H1 (cell line): ENCODE data around the gene KRCC1. TPM values are rescaled to one million over a fixed set of nuclear protein-coding genes. Genes with fewer than 3 reads are reported as not detected.
"Not testable (repeated sequence)": the region's sequence is repeated elsewhere in the genome, so short reads cannot be mapped to it uniquely, and the experiment has no call there.

Experiments
- CTCF ChIA-PET: fragments of 300-600 bp; sonication (Branson Sonifier 250); formaldehyde crosslinking; loops from one replicate; lab custom pipeline; 2021; ENCODE audit not compliant: partially characterized antibody; lab: Charles Lee
- POLR2A ChIA-PET: fragments of 300-600 bp; sonication (Branson Sonifier 250); formaldehyde crosslinking; loops from one replicate; lab custom pipeline; 2021; ENCODE audit warnings: inconsistent platforms; ENCODE audit not compliant: partially characterized antibody; lab: Charles Lee
- DNase-seq, 2 experiments: peaks; one replicate each; pipeline versions ENCODE4 v3.0.0 to v3.0.0-alpha.2; 2010 to 2022; ENCODE audit warnings: low spot score in 2 of 2, low read depth in 1 of 2, mixed read lengths in 1 of 2
- FAIRE-seq: peaks from 2 replicates; lab custom pipeline; 2011; peaks lifted over from hg19 to GRCh38; lab: Jason Lieb, UNC
- H2AFZ ChIP-seq: 2 replicates; pipeline ENCODE4 v1.8.1; 2012; ENCODE audit warnings: low read length, inconsistent platforms
- H2AK5ac ChIP-seq: 2 replicates; pipeline ENCODE4 v1.6.1; 2013; ENCODE audit warnings: low read depth, low read length
- H2BK120ac ChIP-seq: replicated peaks from 2 replicates; pipeline ENCODE3; 2013; ENCODE audit warnings: low read depth, low read length, inconsistent platforms
- H2BK12ac ChIP-seq: 2 replicates; pipeline ENCODE4 v1.6.1; 2013; ENCODE audit warnings: low read depth, low read length
- H2BK15ac ChIP-seq: 2 replicates; pipeline ENCODE4 v1.6.1; 2013; ENCODE audit warnings: low read length
- H2BK20ac ChIP-seq: 2 replicates; pipeline ENCODE4 v1.6.1; 2013; ENCODE audit warnings: low read length
- H2BK5ac ChIP-seq: 2 replicates; pipeline ENCODE4 v1.6.1; 2013; ENCODE audit warnings: low read depth, low read length
- H3K14ac ChIP-seq: 2 replicates; pipeline ENCODE4 v1.6.1; 2013; ENCODE audit warnings: inconsistent platforms; ENCODE audit not compliant: insufficient read length
- H3K18ac ChIP-seq: 2 replicates; pipeline ENCODE4 v1.6.1; 2013; ENCODE audit warnings: low read length; ENCODE audit errors: extremely low read depth
- H3K23ac ChIP-seq: 2 replicates; pipeline ENCODE4 v1.6.1; 2013; ENCODE audit warnings: inconsistent platforms; ENCODE audit not compliant: insufficient read length
- H3K23me2 ChIP-seq: 2 replicates; pipeline ENCODE4 v1.6.1; 2013; ENCODE audit warnings: low read depth, low read length
- H3K27ac ChIP-seq: 2 replicates; pipeline ENCODE4 v1.6.1; 2011; ENCODE audit warnings: low read depth, low read length, inconsistent platforms
- H3K27me3 ChIP-seq, 4 experiments: replicated peaks in 1 of 4; 1 replicate in 1 of 4; 2 replicates in 3 of 4; pipeline versions ENCODE4 v1.6.1 to v1.8.1; 2011 to 2013; ENCODE audit warnings: low read length in 3 of 4, mild to moderate bottlenecking in 3 of 4, inconsistent platforms in 2 of 4, mixed read lengths in 2 of 4, moderate library complexity in 1 of 4; ENCODE audit not compliant: control insufficient read depth in 3 of 4, insufficient read depth in 3 of 4; ENCODE audit errors: extremely low read depth in 1 of 4
- H3K36me3 ChIP-seq, 4 experiments: 2 replicates each; pipeline versions ENCODE4 v1.6.1 to v1.8.1; 2011 to 2013; ENCODE audit warnings: mild to moderate bottlenecking in 4 of 4, low read length in 3 of 4, moderate library complexity in 2 of 4, control low read depth in 1 of 4, inconsistent platforms in 1 of 4; ENCODE audit not compliant: insufficient read depth in 4 of 4, control insufficient read depth in 2 of 4
- H3K4ac ChIP-seq: replicated peaks from 2 replicates; pipeline ENCODE3; 2013; ENCODE audit warnings: low read length, low read depth, mixed read lengths, inconsistent platforms; ENCODE audit not compliant: insufficient read length
- H3K4me1 ChIP-seq, 4 experiments: replicated peaks in 1 of 4; 1 replicate in 1 of 4; 2 replicates in 3 of 4; pipeline versions ENCODE4 v1.6.1 to v1.8.1; 2011 to 2013; ENCODE audit warnings: low read length in 3 of 4, inconsistent platforms in 2 of 4, mixed read lengths in 1 of 4; ENCODE audit not compliant: insufficient read depth in 4 of 4, control insufficient read depth in 3 of 4
- H3K4me2 ChIP-seq, 2 experiments: 2 replicates each; pipeline versions ENCODE4 v1.6.1 to v1.8.1; 2011 to 2013; ENCODE audit warnings: low read depth in 2 of 2, low read length in 2 of 2, control low read depth in 1 of 2, inconsistent platforms in 1 of 2, mild to moderate bottlenecking in 1 of 2; ENCODE audit not compliant: insufficient read depth in 1 of 2
- H3K4me3 ChIP-seq, 4 experiments: fragments of 200-600, 300-600 bp in 1 of 4; sonication (generic), shearing (Covaris generic), sonication (Bioruptor Twin) in 1 of 4; 2 replicates each; pipeline versions ENCODE4 v1.5.1 to v1.8.1; 2011 to 2016; ENCODE audit warnings: low read length in 4 of 4, low read depth in 3 of 4, control low read depth in 2 of 4, inconsistent platforms in 2 of 4, mild to moderate bottlenecking in 2 of 4, mixed read lengths in 1 of 4, moderate library complexity in 1 of 4; ENCODE audit not compliant: insufficient read depth in 2 of 4; ENCODE audit errors: extremely low read depth in 1 of 4
- H3K56ac ChIP-seq: replicated peaks from 2 replicates; pipeline ENCODE3; 2013; ENCODE audit warnings: low read depth, mild to moderate bottlenecking, mixed read lengths, low read length, inconsistent platforms; ENCODE audit not compliant: insufficient read length
- H3K79me1 ChIP-seq: 2 replicates; pipeline ENCODE4 v1.6.1; 2013; ENCODE audit warnings: low read depth, low read length, control low read depth
- H3K79me2 ChIP-seq, 2 experiments: 2 replicates each; pipeline versions ENCODE4 v1.6.1 to v1.8.1; 2012 to 2013; ENCODE audit warnings: low read length in 2 of 2, mild to moderate bottlenecking in 2 of 2, inconsistent platforms in 1 of 2; ENCODE audit not compliant: insufficient read depth in 2 of 2, control insufficient read depth in 1 of 2
- H3K9ac ChIP-seq, 4 experiments: replicated peaks in 1 of 4; 1 replicate in 1 of 4; 2 replicates in 3 of 4; pipeline versions ENCODE4 v1.6.1 to v1.8.1; 2011 to 2013; ENCODE audit warnings: low read depth in 3 of 4, low read length in 3 of 4, control low read depth in 2 of 4, mild to moderate bottlenecking in 2 of 4, moderate library complexity in 2 of 4, inconsistent platforms in 1 of 4; ENCODE audit errors: extremely low read depth in 1 of 4
- H3K9me3 ChIP-seq, 2 experiments: 2 replicates each; pipeline versions ENCODE4 v1.6.1 to v1.8.1; 2012 to 2013; ENCODE audit warnings: mild to moderate bottlenecking in 2 of 2, moderate library complexity in 2 of 2, control low read depth in 1 of 2, inconsistent platforms in 1 of 2, low read depth in 1 of 2, low read length in 1 of 2, mixed read lengths in 1 of 2; ENCODE audit not compliant: insufficient read depth in 2 of 2
- H4K20me1 ChIP-seq, 2 experiments: replicated peaks in 1 of 2; 2 replicates each; pipeline versions ENCODE3 to v1.8.1; 2011 to 2013; ENCODE audit warnings: inconsistent platforms in 2 of 2, low read length in 2 of 2, mild to moderate bottlenecking in 1 of 2; ENCODE audit not compliant: insufficient read depth in 2 of 2, control insufficient read depth in 1 of 2
- H4K5ac ChIP-seq: 2 replicates; pipeline ENCODE4 v1.6.1; 2013; ENCODE audit warnings: low read length, low read depth, mixed read lengths, inconsistent platforms; ENCODE audit not compliant: insufficient read length
- H4K8ac ChIP-seq: 2 replicates; pipeline ENCODE4 v1.8.0; 2013; ENCODE audit warnings: mild to moderate bottlenecking, moderate library complexity, low read length, inconsistent platforms; ENCODE audit not compliant: insufficient read depth; ENCODE audit errors: extremely low read depth
- H4K91ac ChIP-seq: replicated peaks from 2 replicates; pipeline ENCODE3; 2013; ENCODE audit warnings: low read length, mixed read lengths, inconsistent platforms; ENCODE audit not compliant: insufficient read length
- WGBS, 2 experiments: shearing (Covaris generic) in 1 of 2; methylation state at CpG; one replicate each; pipeline versions ENCODE4 v1.1.6 to v1.1.7; 2013 to 2015; ENCODE audit warnings: low lambda C conversion rate in 2 of 2, mixed read lengths in 2 of 2, inconsistent platforms in 1 of 2, low coverage in 1 of 2, missing lambda C conversion rate in 1 of 2; ENCODE audit not compliant: insufficient replicate concordance in 2 of 2, insufficient coverage in 1 of 2, insufficient read length in 1 of 2; ENCODE audit errors: extremely low coverage in 1 of 2, missing lambda C conversion rate in 1 of 2; 5-methylcytosine and 5-hydroxymethylcytosine counted together
- polyA plus RNA-seq, 7 experiments: library from polyadenylated mRNA; depleted of rRNA in 3 of 7; stranded (reverse) in 5 of 7; unstranded in 2 of 7; fragments of >200 nt in 5 of 7; fragments of 200-250 nt in 2 of 7; gene quantifications; 1 replicate in 5 of 7; 2 replicates in 1 of 7; 4 replicates in 1 of 7; pipeline versions ENCODE4 v1.2.1 to v1.2.3, GENCODE V29; 2011 to 2013; ENCODE audit warnings: missing spikeins in 2 of 7, mixed read lengths in 2 of 7
- total RNA-seq: library from RNA; stranded (reverse); fragmentation: NEBNext Ultra II Directional; extraction: Animal tissue kit (Norgen Biotek cat#: 25700); gene quantifications from 2 replicates; pipeline ENCODE4 v1.2.1, GENCODE V29; 2021
- TF ChIP-seq, protein P1 (sequence below): IDR thresholded peaks from 2 replicates; pipeline ENCODE4 v1.6.1; 2012; ENCODE audit warnings: inconsistent platforms

The KRCC1 gene
- total and polyA plus RNA-seq, 2 of the 8 experiments (the other 6 are each of a cell fraction or from before 2014, with no cell fraction given), result 5.1 to 8.5 TPM

DNA sequence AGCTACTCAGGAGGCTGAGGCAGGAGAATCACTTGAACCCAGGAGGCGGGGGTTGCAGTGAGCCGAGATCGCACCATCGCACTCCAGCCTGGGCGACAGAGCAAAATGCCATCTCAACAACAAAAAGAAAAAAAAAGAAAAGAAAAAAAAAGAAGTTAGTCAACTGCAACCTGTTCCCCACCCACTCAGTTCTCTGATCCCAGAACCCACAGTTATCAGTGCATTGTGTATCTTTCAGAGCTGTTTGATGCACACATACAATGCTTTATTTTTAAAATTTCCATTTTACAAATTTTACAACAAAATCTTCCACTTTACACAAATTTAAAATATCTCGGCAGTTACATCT is 53.2 kb downstream of the KRCC1 start (continued):
- TF ChIP-seq, protein P1, sequence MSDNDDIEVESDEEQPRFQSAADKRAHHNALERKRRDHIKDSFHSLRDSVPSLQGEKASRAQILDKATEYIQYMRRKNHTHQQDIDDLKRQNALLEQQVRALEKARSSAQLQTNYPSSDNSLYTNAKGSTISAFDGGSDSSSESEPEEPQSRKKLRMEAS, result no peak

DNA sequence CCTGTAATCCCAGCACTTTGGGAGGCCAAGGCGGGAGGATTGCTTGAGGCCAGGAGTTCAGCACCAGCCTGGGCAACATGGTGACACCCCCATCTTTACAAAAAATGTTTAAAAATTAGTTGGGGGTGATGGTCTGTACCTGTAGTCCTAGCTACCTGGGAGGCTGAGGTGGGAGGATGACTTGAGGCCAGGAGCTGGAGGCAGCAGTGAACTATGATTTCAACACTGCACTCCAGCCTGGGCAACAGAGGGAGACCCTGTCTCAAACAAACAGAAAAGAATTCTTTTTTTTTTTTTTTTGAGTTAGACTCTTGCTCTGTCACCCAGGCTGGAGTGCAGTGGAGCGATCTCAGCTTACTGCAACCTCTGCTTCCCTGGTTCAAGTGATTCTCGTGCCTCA is 55.1 kb downstream of the KRCC1 start:
- H3K79me2 ChIP-seq, H4K20me1 ChIP-seq, H2BK20ac ChIP-seq, H3K23ac ChIP-seq, H3K27ac ChIP-seq, H3K18ac ChIP-seq, H3K9me3 ChIP-seq, H3K23me2 ChIP-seq, H2AFZ ChIP-seq, H2BK12ac ChIP-seq, H3K4me1 ChIP-seq, H4K8ac ChIP-seq, H3K4me3 ChIP-seq, H2BK120ac ChIP-seq, H3K4me2 ChIP-seq, H3K4ac ChIP-seq, H4K5ac ChIP-seq, DNase-seq, H3K79me1 ChIP-seq, H2BK15ac ChIP-seq, H3K9ac ChIP-seq, H3K27me3 ChIP-seq, FAIRE-seq, H2AK5ac ChIP-seq, H3K56ac ChIP-seq, H2BK5ac ChIP-seq, H3K14ac ChIP-seq, H3K36me3 ChIP-seq, H4K91ac ChIP-seq: not testable (repeated sequence)
- POLR2A ChIA-PET, result interaction anchor here (1.2 kb wide), 1 partner anchor 10 kb away, joined by 3 read pairs; no protein-coding TSS in a partner anchor
- 60% methylated on average over 3 of the region's 3 CpGs; no CpG with 5 or more reads in 1 of the 2 experiments for WGBS, 2 experiments
- CTCF ChIA-PET, result interaction anchor here (1.0 to 2.8 kb wide), 3 partner anchors 10 to 60 kb away, joined by 3 to 13 read pairs (median 3); no protein-coding TSS in a partner anchor
